Measurements from ENCODE around the gene CHTF8.

CHTF8 gene

DNA sequence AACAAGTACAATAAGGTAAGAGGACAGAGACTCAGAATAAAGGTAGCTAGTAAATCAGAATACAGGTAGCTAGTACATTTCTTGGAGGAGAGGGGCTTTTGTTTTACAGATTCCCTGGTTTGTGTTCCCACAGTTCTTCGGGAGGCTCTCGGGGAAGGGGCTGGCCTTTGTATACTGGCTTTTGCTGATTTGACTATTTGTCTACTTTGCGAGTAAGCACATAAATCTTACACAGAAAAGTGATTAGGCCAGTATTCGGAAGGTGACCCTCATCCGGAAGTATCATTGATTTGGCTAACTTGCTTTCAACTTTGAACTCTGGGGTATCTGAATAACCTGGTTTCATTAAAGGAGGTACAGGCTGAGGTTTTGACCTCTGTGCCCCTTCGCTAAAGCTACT lies 33.2 kb upstream of the CHTF8 start:
- H3K4me2 ChIP-seq (ENCODE audit: low read depth, low read length, poor library complexity, severe bottlenecking) = no peak overlapping the region
- no peaks in the 10 kb centered on the region for H3K9me3 ChIP-seq (ENCODE audit: insufficient read depth, low read depth, low read length)
- H3F3A ChIP-seq (ENCODE audit: low read depth) = no peaks in the 10 kb centered on the region
- H2AFZ ChIP-seq (ENCODE audit: low read length) = no peak overlapping the region
- peaks cover 75% of the 10 kb centered on the region; the same call in 1 of the 2 replicates for H3K36me3 ChIP-seq (ENCODE audit: insufficient read depth, low read length)
- H3K27me3 ChIP-seq (ENCODE audit: insufficient read depth, low read length, poor library complexity, severe bottlenecking) = no peaks in the 10 kb centered on the region
- no peak overlapping the region for H3K9ac ChIP-seq (ENCODE audit: low read depth, low read length, poor library complexity, severe bottlenecking)
- no peak overlapping the region for H3K4me3 ChIP-seq (ENCODE audit: low read length, poor library complexity, severe bottlenecking)
- no peaks in the 10 kb centered on the region for H3K79me2 ChIP-seq (ENCODE audit: insufficient read depth, low read length)
- H4K20me1 ChIP-seq (ENCODE audit: insufficient read depth, low read length, poor library complexity, severe bottlenecking) = no peaks in the 10 kb centered on the region
- H3K4me1 ChIP-seq (ENCODE audit: insufficient read depth, low read length, poor library complexity, severe bottlenecking) = no peaks in the 10 kb centered on the region
- no peak for TF ChIP-seq EZH2phosphoT487 (IDR thresholded peaks at IDR 0.05; ENCODE audit: borderline replicate concordance)
- TF ChIP-seq, protein P1, sequence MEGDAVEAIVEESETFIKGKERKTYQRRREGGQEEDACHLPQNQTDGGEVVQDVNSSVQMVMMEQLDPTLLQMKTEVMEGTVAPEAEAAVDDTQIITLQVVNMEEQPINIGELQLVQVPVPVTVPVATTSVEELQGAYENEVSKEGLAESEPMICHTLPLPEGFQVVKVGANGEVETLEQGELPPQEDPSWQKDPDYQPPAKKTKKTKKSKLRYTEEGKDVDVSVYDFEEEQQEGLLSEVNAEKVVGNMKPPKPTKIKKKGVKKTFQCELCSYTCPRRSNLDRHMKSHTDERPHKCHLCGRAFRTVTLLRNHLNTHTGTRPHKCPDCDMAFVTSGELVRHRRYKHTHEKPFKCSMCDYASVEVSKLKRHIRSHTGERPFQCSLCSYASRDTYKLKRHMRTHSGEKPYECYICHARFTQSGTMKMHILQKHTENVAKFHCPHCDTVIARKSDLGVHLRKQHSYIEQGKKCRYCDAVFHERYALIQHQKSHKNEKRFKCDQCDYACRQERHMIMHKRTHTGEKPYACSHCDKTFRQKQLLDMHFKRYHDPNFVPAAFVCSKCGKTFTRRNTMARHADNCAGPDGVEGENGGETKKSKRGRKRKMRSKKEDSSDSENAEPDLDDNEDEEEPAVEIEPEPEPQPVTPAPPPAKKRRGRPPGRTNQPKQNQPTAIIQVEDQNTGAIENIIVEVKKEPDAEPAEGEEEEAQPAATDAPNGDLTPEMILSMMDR (conservative IDR thresholded peaks at IDR 0.05; ENCODE audit: low read length) = no peak
- H3K9me2 ChIP-seq (replicated peaks; ENCODE audit: low read depth, low read length) = no peaks in the 10 kb centered on the region

DNA sequence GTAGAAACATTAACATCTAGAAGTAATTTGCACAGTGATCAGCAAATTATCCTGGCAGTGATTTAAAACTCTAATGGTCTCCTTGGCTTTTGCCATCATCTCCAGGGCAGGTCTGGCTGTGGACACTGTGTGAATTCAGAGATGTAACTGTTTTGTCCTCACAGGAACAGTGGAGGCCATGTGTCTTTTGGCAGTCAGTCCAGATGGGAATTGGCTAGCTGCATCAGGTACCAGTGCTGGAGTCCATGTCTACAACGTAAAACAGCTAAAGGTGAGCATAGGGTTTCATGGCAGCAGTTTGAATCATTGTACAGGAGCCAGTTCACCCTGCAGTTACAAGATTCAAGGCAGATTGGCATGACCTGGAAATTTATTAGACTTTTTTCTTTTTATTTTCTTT lies 27.8 kb upstream of the CHTF8 start:
- Histone ChIP-seq H3K79me2 (ENCODE audit: insufficient read depth, low read length) (no peaks in the 10 kb centered on the region), H3K27me3 (ENCODE audit: insufficient read depth, low read length, poor library complexity, severe bottlenecking) (no peaks in the 10 kb centered on the region), H3K9me2 (replicated peaks; ENCODE audit: low read depth, low read length) (no peaks in the 10 kb centered on the region), H3K36me3 (ENCODE audit: insufficient read depth, low read length) (peaks cover 73% of the 10 kb centered on the region), H3K4me3 (ENCODE audit: low read length, poor library complexity, severe bottlenecking) (no peak overlapping the region), H3K4me1 (ENCODE audit: insufficient read depth, low read length, poor library complexity, severe bottlenecking) (no peaks in the 10 kb centered on the region), H3K9ac (ENCODE audit: low read depth, low read length, poor library complexity, severe bottlenecking) (no peak overlapping the region), H2AFZ (ENCODE audit: low read length) (no peak overlapping the region), H3K4me2 (ENCODE audit: low read depth, low read length, poor library complexity, severe bottlenecking) (no peak overlapping the region), H4K20me1 (ENCODE audit: insufficient read depth, low read length, poor library complexity, severe bottlenecking) (no peaks in the 10 kb centered on the region), H3K9me3 (ENCODE audit: insufficient read depth, low read depth, low read length) (no peaks in the 10 kb centered on the region), H3F3A (ENCODE audit: low read depth) (no peaks in the 10 kb centered on the region)
- TF ChIP-seq, protein P1 (conservative IDR thresholded peaks at IDR 0.05; ENCODE audit: low read length) = no peak
- TF ChIP-seq EZH2phosphoT487 (IDR thresholded peaks at IDR 0.05; ENCODE audit: borderline replicate concordance) = no peak

DNA sequence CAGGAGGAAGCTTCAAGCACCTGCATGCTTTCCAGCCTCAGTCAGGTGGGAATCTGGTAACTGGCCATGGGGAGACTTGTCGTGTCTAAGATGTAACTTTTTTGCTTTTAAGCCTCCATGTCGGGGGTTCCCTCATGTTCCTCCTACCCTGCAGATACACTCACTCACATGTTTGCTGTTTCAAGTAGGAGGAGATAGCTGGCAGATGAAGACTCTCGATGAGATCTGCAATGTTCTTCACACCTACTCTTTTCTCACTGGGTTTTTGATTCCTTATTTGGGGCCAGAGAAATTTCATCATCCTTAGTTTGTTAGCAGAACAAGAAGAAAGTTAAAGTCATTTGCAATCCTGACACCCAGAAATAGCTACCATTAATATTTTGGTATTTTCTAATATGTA lies 24.8 kb upstream of the CHTF8 start:
- TF ChIP-seq EZH2phosphoT487 (IDR thresholded peaks at IDR 0.05; ENCODE audit: borderline replicate concordance) = no peak
- TF ChIP-seq, protein P1 (conservative IDR thresholded peaks at IDR 0.05; ENCODE audit: low read length) = no peak
- peaks cover 76% of the 10 kb centered on the region for H3K36me3 ChIP-seq (ENCODE audit: insufficient read depth, low read length)

More for the DNA sequence above, 24.8 kb upstream of the CHTF8 start:
- no peak overlapping the region for H3K4me2 ChIP-seq (ENCODE audit: low read depth, low read length, poor library complexity, severe bottlenecking)
- H3F3A ChIP-seq (ENCODE audit: low read depth) = no peaks in the 10 kb centered on the region
- H3K4me3 ChIP-seq (ENCODE audit: low read length, poor library complexity, severe bottlenecking) = no peak overlapping the region
- H3K9me3 ChIP-seq (ENCODE audit: insufficient read depth, low read depth, low read length) = no peaks in the 10 kb centered on the region
- no peak overlapping the region for H3K9ac ChIP-seq (ENCODE audit: low read depth, low read length, poor library complexity, severe bottlenecking)
- H3K79me2 ChIP-seq (ENCODE audit: insufficient read depth, low read length) = no peaks in the 10 kb centered on the region
- no peak overlapping the region for H2AFZ ChIP-seq (ENCODE audit: low read length)
- H3K4me1 ChIP-seq (ENCODE audit: insufficient read depth, low read length, poor library complexity, severe bottlenecking) = no peaks in the 10 kb centered on the region
- H3K9me2 ChIP-seq (replicated peaks; ENCODE audit: low read depth, low read length) = no peaks in the 10 kb centered on the region
- no peaks in the 10 kb centered on the region for H4K20me1 ChIP-seq (ENCODE audit: insufficient read depth, low read length, poor library complexity, severe bottlenecking)
- no peaks in the 10 kb centered on the region for H3K27me3 ChIP-seq (ENCODE audit: insufficient read depth, low read length, poor library complexity, severe bottlenecking)

Measured in Loucy (cell line).